Measurements from ENCODE around the gene KDR.

DNA sequence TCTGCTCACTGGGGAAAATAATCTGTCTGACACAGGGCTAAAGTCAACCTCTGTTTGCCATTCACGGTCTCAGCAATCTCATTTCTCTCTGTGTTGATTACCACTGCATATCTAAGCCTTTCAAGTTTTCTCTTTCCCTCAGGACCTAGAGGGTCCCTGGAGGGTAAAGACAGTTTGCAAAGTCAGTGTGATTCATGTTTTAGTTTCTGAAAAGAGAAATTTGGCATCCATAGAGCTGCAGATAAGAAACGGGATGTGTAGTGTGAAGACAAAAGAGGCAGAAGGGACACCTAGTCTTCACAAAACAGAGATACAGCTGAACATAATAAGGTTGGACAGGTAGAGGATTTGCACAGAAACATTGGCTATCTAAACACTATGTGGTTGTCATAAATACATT, 34.5 kb upstream of the KDR start:
- TF ChIP-seq CTCF (IDR thresholded peaks at IDR 0.05), result no peak
- no peak for TF ChIP-seq POLR2A (IDR thresholded peaks at IDR 0.05)
- no peak for TF ChIP-seq POLR2AphosphoS5 (IDR thresholded peaks at IDR 0.05)

All from suprapubic skin (tissue), 4 donors.